Endothelial cell of umbilical vein (primary cell): Measurements from ENCODE around the gene ANKLE2. TPM values are rescaled to one million over a fixed set of nuclear protein-coding genes. Genes with fewer than 3 reads are reported as not detected.
A peak's percentile ranks its signal among the peaks of the same experiment; 100 is the strongest.

Experiments
- BruUV-seq: library from RNA; stranded (reverse); fragments of 400-500 nt; replicated peaks from 2 replicates; lab custom pipeline; 2021; lab: Mats Ljungman, UMichigan
- CTCF ChIA-PET: fragments of 300-600, 350-600 bp; sonication (Branson Sonifier 250); formaldehyde crosslinking; loops from one replicate; lab custom pipeline; 2021; ENCODE audit warnings: antibody characterized with exemption, inconsistent platforms; lab: Charles Lee
- POLR2A ChIA-PET: fragments of 300-600, 350-600 bp; sonication (Branson Sonifier 250); formaldehyde crosslinking; loops from one replicate; lab custom pipeline; 2021; ENCODE audit warnings: antibody characterized with exemption, inconsistent platforms; lab: Charles Lee
- DNase-seq: peaks from one replicate; pipeline ENCODE4 v3.0.0-alpha.2; 2011; ENCODE audit warnings: low read depth, low spot score
- FAIRE-seq: peaks from 2 replicates; lab custom pipeline; 2011; peaks lifted over from hg19 to GRCh38; lab: Jason Lieb, UNC
- H2AFZ ChIP-seq: 2 replicates; pipeline ENCODE4 v1.6.0; 2012; ENCODE audit warnings: low read depth, low read length, control low read depth, inconsistent platforms
- H3K27ac ChIP-seq: 2 replicates; pipeline ENCODE4 v1.5.1; 2011; ENCODE audit warnings: low read depth, mild to moderate bottlenecking, control low read depth, low read length, moderate library complexity; ENCODE audit not compliant: insufficient read depth
- H3K27me3 ChIP-seq, 2 experiments: 2 replicates each; pipeline versions ENCODE4 v1.6.0 to v1.6.1; 2011; ENCODE audit warnings: low read length in 2 of 2, mixed read lengths in 1 of 2; ENCODE audit not compliant: control insufficient read depth in 2 of 2, insufficient read depth in 2 of 2
- H3K36me3 ChIP-seq, 2 experiments: 2 replicates in 1 of 2; 3 replicates in 1 of 2; pipeline ENCODE4 v1.5.1; 2011; ENCODE audit warnings: low read length in 2 of 2, mild to moderate bottlenecking in 1 of 2, moderate library complexity in 1 of 2; ENCODE audit not compliant: control insufficient read depth in 2 of 2, insufficient read depth in 2 of 2; ENCODE audit errors: extremely low read depth in 1 of 2
- H3K4me1 ChIP-seq: 3 replicates; pipeline ENCODE4 v1.5.1; 2011; ENCODE audit warnings: mild to moderate bottlenecking, low read length; ENCODE audit not compliant: control insufficient read depth, insufficient read depth; ENCODE audit errors: extremely low read depth
- H3K4me2 ChIP-seq: 2 replicates; pipeline ENCODE4 v1.6.1; 2011; ENCODE audit warnings: low read length, control low read depth, mixed read lengths; ENCODE audit not compliant: insufficient read depth
- H3K4me3 ChIP-seq, 3 experiments: fragments of 200-600 bp in 1 of 3; sonication (generic), shearing (Covaris generic) in 1 of 3; replicated peaks in 1 of 3; 2 replicates each; pipeline ENCODE4 v1.5.1; 2011 to 2016; ENCODE audit warnings: control low read depth in 3 of 3, low read length in 3 of 3, mild to moderate bottlenecking in 2 of 3, inconsistent platforms in 1 of 3, low read depth in 1 of 3, moderate library complexity in 1 of 3; ENCODE audit not compliant: insufficient read depth in 1 of 3
- H3K79me2 ChIP-seq: 2 replicates; pipeline ENCODE4 v1.6.0; 2012; ENCODE audit warnings: low read length, inconsistent platforms; ENCODE audit not compliant: control insufficient read depth, insufficient read depth
- H3K9ac ChIP-seq: replicated peaks from 2 replicates; pipeline ENCODE3; 2011; ENCODE audit warnings: low read length, control low read depth; ENCODE audit not compliant: insufficient read depth; ENCODE audit errors: extremely low read depth
- H3K9me1 ChIP-seq: replicated peaks from 3 replicates; pipeline ENCODE4 v1.6.0; 2011; ENCODE audit warnings: mild to moderate bottlenecking, low read length; ENCODE audit not compliant: control insufficient read depth, insufficient read depth; ENCODE audit errors: extremely low read depth
- H3K9me3 ChIP-seq: replicated peaks from 2 replicates; pipeline ENCODE4 v1.5.1; 2012; ENCODE audit warnings: low read length, inconsistent platforms; ENCODE audit not compliant: control insufficient read depth, insufficient read depth
- H4K20me1 ChIP-seq: replicated peaks from 2 replicates; pipeline ENCODE3; 2011; ENCODE audit warnings: mild to moderate bottlenecking, low read length; ENCODE audit not compliant: control insufficient read depth, insufficient read depth; ENCODE audit errors: extremely low read depth
- CTCF ChIP-seq, 2 donors: IDR thresholded peaks; 1 replicate in 1 of 2; 2 replicates in 1 of 2; pipeline ENCODE4 v1.5.1; 2011; ENCODE audit warnings: low read length in 2 of 2, mild to moderate bottlenecking in 2 of 2, moderate library complexity in 2 of 2, control low read depth in 1 of 2, inconsistent platforms in 1 of 2, low read depth in 1 of 2; ENCODE audit not compliant: insufficient read depth in 1 of 2; ENCODE audit errors: extremely low read depth in 1 of 2
- EZH2 ChIP-seq: IDR thresholded peaks from 2 replicates; pipeline ENCODE4 v1.6.1; 2012; ENCODE audit warnings: borderline replicate concordance, low read depth, mild to moderate bottlenecking, moderate library complexity, low read length, inconsistent platforms; ENCODE audit not compliant: severe bottlenecking
- FOS ChIP-seq: IDR thresholded peaks from 2 replicates; pipeline ENCODE4 v1.6.1; 2011; ENCODE audit warnings: mild to moderate bottlenecking, low read length, moderate library complexity, borderline replicate concordance; ENCODE audit not compliant: insufficient read depth
- GATA2 ChIP-seq: IDR thresholded peaks from 2 replicates; pipeline ENCODE4 v1.7.0; 2011; ENCODE audit warnings: low read depth, mild to moderate bottlenecking, moderate library complexity, mixed read lengths, low read length; ENCODE audit not compliant: insufficient read length, insufficient read depth
- JUN ChIP-seq: IDR thresholded peaks from 2 replicates; pipeline ENCODE4 v1.6.1; 2011; ENCODE audit warnings: borderline replicate concordance, low read depth; ENCODE audit not compliant: insufficient read length, insufficient read depth
- MAX ChIP-seq: IDR thresholded peaks from 2 replicates; pipeline ENCODE4 v1.6.1; 2011; ENCODE audit not compliant: insufficient read depth, insufficient read length
- MYC ChIP-seq: IDR thresholded peaks from one replicate; pipeline ENCODE4 v1.6.1; 2011; ENCODE audit warnings: mild to moderate bottlenecking, low read depth, low read length
- POLR2A ChIP-seq: IDR thresholded peaks from 2 replicates; pipeline ENCODE4 v1.6.1; 2012; ENCODE audit warnings: low read depth, mild to moderate bottlenecking, control low read depth, low read length
- POLR2AphosphoS5 ChIP-seq: IDR thresholded peaks from 2 replicates; pipeline ENCODE4 v1.6.1; 2012; ENCODE audit warnings: low read depth, mild to moderate bottlenecking, control low read depth, low read length, moderate library complexity; ENCODE audit not compliant: insufficient read depth
- dilution Hi-C: fragments of 300-500 bp; cut with MboI; formaldehyde crosslinking; loops from one replicate; pipeline ENCODE4 v1.15.0; 2019; ENCODE audit warnings: low sequenced_read_pairs; ENCODE audit not compliant: extremely low pct_ligation_motif_present
- intact Hi-C: fragments of 100-400 bp; cut with micrococcal nuclease; formaldehyde crosslinking; loops from one replicate; pipeline ENCODE4 v1.10.0; 2022
- polyA plus RNA-seq, 4 experiments: library from polyadenylated mRNA; depleted of rRNA in 3 of 4; stranded (reverse) in 3 of 4; unstranded in 1 of 4; fragments of >200 nt; gene quantifications; 2 replicates each; pipeline versions ENCODE4 v1.2.1 to v1.2.3, GENCODE V29; 2011 to 2012; ENCODE audit warnings: missing spikeins in 1 of 4
- total RNA-seq: library from RNA; stranded (reverse); gene quantifications from 2 replicates; pipeline ENCODE4 v1.2.3, GENCODE V29; 2021

The ANKLE2 gene
- total and polyA plus RNA-seq, 2 donors (not counting 3 experiments of a cell fraction or from before 2014, with no cell fraction given): 75.8 to 112 TPM

GRCh38 chr12:132784580-132784979 lies 22.9 kb upstream of the ANKLE2 start:
- Histone ChIP-seq H3K9me1 (no peaks in the 10 kb centered on the region), H3K36me3 (peaks cover 12 to 70% of the 10 kb centered on the region in 2 experiments), H3K4me2 (no peak overlapping the region), H3K27ac (no peak overlapping the region), H3K27me3 (no peaks in the 10 kb centered on the region), H3K9ac (no peak overlapping the region), H3K79me2 (peaks cover 4% of the 10 kb centered on the region), H2AFZ (no peak overlapping the region), H3K4me1 (no peaks in the 10 kb centered on the region), H3K4me3 (no peak overlapping the region), H4K20me1 (no peaks in the 10 kb centered on the region), H3K9me3 (no peaks in the 10 kb centered on the region)
- intact Hi-C loops: no loop called here
- no TSS peak for BruUV-seq
- CTCF ChIA-PET: no interaction called here
- FAIRE-seq: no peak
- dilution Hi-C loops: no loop called here
- POLR2A ChIA-PET: no interaction called here
- no peak for DNase-seq
- TF ChIP-seq MAX: peak; percentile 55
- no peak for TF ChIP-seq POLR2AphosphoS5
- no peak for TF ChIP-seq MYC

- Histone ChIP-seq H3K27me3 (no peaks in the 10 kb centered on the region), H3K4me1 (no peaks in the 10 kb centered on the region), H3K9me3 (no peaks in the 10 kb centered on the region), H4K20me1 (no peaks in the 10 kb centered on the region), H2AFZ (no peak overlapping the region), H3K79me2 (peaks cover 4% of the 10 kb centered on the region), H3K9me1 (no peaks in the 10 kb centered on the region), H3K36me3 (peaks cover 17 to 66% of the 10 kb centered on the region in 2 experiments), H3K4me2 (no peak overlapping the region), H3K27ac (no peak overlapping the region), H3K9ac (no peak overlapping the region), H3K4me3 (no peak overlapping the region)
- intact Hi-C loops (no loop called here), dilution Hi-C loops (no loop called here)
- no peak for TF ChIP-seq MYC
- no peak for TF ChIP-seq FOS
- no peak for TF ChIP-seq POLR2A
- TF ChIP-seq JUN: no peak
- no peak for TF ChIP-seq CTCF (IDR thresholded peaks at IDR 0.05; ENCODE audit: extremely low read depth in 1 of 2, insufficient read depth in 1 of 2, low read depth in 1 of 2, low read length in 2 of 2)
- TF ChIP-seq GATA2: no peak
- TF ChIP-seq POLR2AphosphoS5: no peak
- TF ChIP-seq EZH2: no peak
- TF ChIP-seq MAX: no peak
- DNase-seq (no peak), FAIRE-seq (no peak)
- CTCF ChIA-PET: interaction anchor here (0.8 kb wide), 1 partner anchor 18 kb away, joined by 3 read pairs; no protein-coding TSS in a partner anchor
- no TSS peak for BruUV-seq
- POLR2A ChIA-PET: no interaction called here
These were observed 22.4 kb upstream of the ANKLE2 start for GRCh38 chr12:132783917-132784531.
